Measurements from ENCODE around the gene CLEC4M.

Gene CLEC4M

GRCh38 chr19:7801020-7801570 is 38.1 kb downstream of the CLEC4M start:
- TF ChIP-seq EZH2phosphoT487 (IDR thresholded peaks at IDR 0.05; ENCODE audit: borderline replicate concordance, low read length) (no peak), CTCF (IDR thresholded peaks at IDR 0.05; ENCODE audit: low read depth, low read length, poor library complexity, severe bottlenecking) (no peak)
- Histone ChIP-seq H3K9me3 (ENCODE audit: control insufficient read depth, insufficient read depth, low read length) (no peaks in the 10 kb centered on the region), H3K4me3 (ENCODE audit: low read length) (no peak overlapping the region), H3K79me2 (ENCODE audit: control insufficient read depth, low read length) (no peaks in the 10 kb centered on the region), H3K4me1 (ENCODE audit: control insufficient read depth, low read length) (no peaks in the 10 kb centered on the region), H3K27ac (ENCODE audit: low read depth, low read length) (no peak overlapping the region), H3K36me3 (ENCODE audit: control insufficient read depth, low read length) (no peaks in the 10 kb centered on the region), H3F3A (ENCODE audit: control insufficient read depth, insufficient read depth) (no peaks in the 10 kb centered on the region), H3K27me3 (ENCODE audit: control insufficient read depth, low read length) (peaks cover 13% of the 10 kb centered on the region), H3K4me2 (ENCODE audit: low read length) (no peak overlapping the region), H3K9me2 (replicated peaks; ENCODE audit: control insufficient read depth, low read length) (no peaks in the 10 kb centered on the region), H4K20me1 (ENCODE audit: control insufficient read depth, insufficient read depth, low read depth, low read length) (no peaks in the 10 kb centered on the region)

- Histone ChIP-seq H3K4me3 (ENCODE audit: low read length) (no peak overlapping the region), H3K4me1 (ENCODE audit: control insufficient read depth, low read length) (no peaks in the 10 kb centered on the region), H4K20me1 (ENCODE audit: control insufficient read depth, insufficient read depth, low read depth, low read length) (no peaks in the 10 kb centered on the region), H3K79me2 (ENCODE audit: control insufficient read depth, low read length) (no peaks in the 10 kb centered on the region), H3K4me2 (ENCODE audit: low read length) (no peak overlapping the region), H3K36me3 (ENCODE audit: control insufficient read depth, low read length) (no peaks in the 10 kb centered on the region), H3K27ac (ENCODE audit: low read depth, low read length) (no peak overlapping the region), H3F3A (ENCODE audit: control insufficient read depth, insufficient read depth) (no peaks in the 10 kb centered on the region), H3K9me3 (ENCODE audit: control insufficient read depth, insufficient read depth, low read length) (no peaks in the 10 kb centered on the region), H3K27me3 (ENCODE audit: control insufficient read depth, low read length) (peaks cover 5% of the 10 kb centered on the region; the same call in 1 of the 2 replicates), H3K9me2 (replicated peaks; ENCODE audit: control insufficient read depth, low read length) (no peaks in the 10 kb centered on the region)
- TF ChIP-seq EZH2phosphoT487 (IDR thresholded peaks at IDR 0.05; ENCODE audit: borderline replicate concordance, low read length) = no peak
- TF ChIP-seq CTCF (IDR thresholded peaks at IDR 0.05; ENCODE audit: low read depth, low read length, poor library complexity, severe bottlenecking) = no peak
Observed at GRCh38 chr19:7806234-7806633, 43.2 kb downstream of the CLEC4M start.

GRCh38 chr19:7806876-7807275 is 43.8 kb downstream of the CLEC4M start:
- no peaks in the 10 kb centered on the region for H3K9me3 ChIP-seq (ENCODE audit: control insufficient read depth, insufficient read depth, low read length)
- TF ChIP-seq CTCF (IDR thresholded peaks at IDR 0.05; ENCODE audit: low read depth, low read length, poor library complexity, severe bottlenecking) (no peak), EZH2phosphoT487 (IDR thresholded peaks at IDR 0.05; ENCODE audit: borderline replicate concordance, low read length) (no peak)
- H3K36me3 ChIP-seq (ENCODE audit: control insufficient read depth, low read length) = no peaks in the 10 kb centered on the region
- no peaks in the 10 kb centered on the region for H3K9me2 ChIP-seq (replicated peaks; ENCODE audit: control insufficient read depth, low read length)
- H3F3A ChIP-seq (ENCODE audit: control insufficient read depth, insufficient read depth) = no peaks in the 10 kb centered on the region
- H3K4me2 ChIP-seq (ENCODE audit: low read length) = no peak overlapping the region
- peaks cover 5% of the 10 kb centered on the region; the same call in 1 of the 2 replicates for H3K27me3 ChIP-seq (ENCODE audit: control insufficient read depth, low read length)
- H3K4me3 ChIP-seq (ENCODE audit: low read length) = no peak overlapping the region
- H3K4me1 ChIP-seq (ENCODE audit: control insufficient read depth, low read length) = no peaks in the 10 kb centered on the region
- H3K27ac ChIP-seq (ENCODE audit: low read depth, low read length) = no peak overlapping the region
- no peaks in the 10 kb centered on the region for H4K20me1 ChIP-seq (ENCODE audit: control insufficient read depth, insufficient read depth, low read depth, low read length)
- H3K79me2 ChIP-seq (ENCODE audit: control insufficient read depth, low read length) = no peaks in the 10 kb centered on the region

Measured in DOHH2 (cell line).